GM19099 (cell line): Measurements from ENCODE around the gene PER3.

ENCODE experiments used
- POLR2A ChIP-seq: IDR thresholded peaks from 3 replicates; pipeline ENCODE4 v1.6.1; 2011; ENCODE audit warnings: low read depth; ENCODE audit not compliant: insufficient read length; ENCODE audit errors: extremely low read depth

Gene PER3

DNA sequence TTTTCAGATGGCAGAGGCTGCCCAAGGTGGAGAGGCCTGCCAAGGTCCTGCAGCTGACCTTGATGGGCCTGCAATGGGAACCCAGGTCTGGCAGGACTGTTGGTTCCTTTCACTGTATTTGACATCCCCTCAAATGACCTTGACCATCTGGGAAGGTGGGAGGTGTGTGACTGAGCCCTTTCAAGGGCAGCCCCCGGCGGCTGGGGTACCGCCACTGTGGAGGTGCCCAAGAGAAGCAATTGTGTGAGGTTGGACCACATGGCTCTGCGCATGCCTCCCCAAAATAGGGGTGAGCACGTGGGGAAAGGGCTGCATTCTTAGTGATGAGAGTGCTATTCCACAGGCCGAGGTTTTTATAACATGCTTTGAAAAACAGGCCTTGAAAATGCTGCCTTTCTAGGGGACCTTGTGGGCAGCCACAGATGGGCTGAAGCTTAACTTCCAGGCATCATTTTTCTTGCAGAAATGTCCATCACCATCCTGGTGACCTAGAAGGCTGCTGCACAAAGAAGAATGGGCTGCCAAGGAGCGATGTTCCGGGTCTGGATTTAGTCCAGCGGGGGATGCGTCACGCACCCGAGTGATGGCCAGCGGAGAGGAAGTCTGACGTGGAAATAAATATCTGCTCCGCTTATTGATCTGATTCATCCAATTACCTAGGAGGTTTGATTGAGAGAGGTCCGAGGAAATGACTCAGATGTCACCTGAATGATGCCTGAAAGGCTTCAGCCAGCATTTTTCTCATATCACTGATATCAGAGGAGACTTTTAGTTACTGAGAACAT, 85.2 kb downstream of the PER3 start:
- TF ChIP-seq POLR2A = no peak

DNA sequence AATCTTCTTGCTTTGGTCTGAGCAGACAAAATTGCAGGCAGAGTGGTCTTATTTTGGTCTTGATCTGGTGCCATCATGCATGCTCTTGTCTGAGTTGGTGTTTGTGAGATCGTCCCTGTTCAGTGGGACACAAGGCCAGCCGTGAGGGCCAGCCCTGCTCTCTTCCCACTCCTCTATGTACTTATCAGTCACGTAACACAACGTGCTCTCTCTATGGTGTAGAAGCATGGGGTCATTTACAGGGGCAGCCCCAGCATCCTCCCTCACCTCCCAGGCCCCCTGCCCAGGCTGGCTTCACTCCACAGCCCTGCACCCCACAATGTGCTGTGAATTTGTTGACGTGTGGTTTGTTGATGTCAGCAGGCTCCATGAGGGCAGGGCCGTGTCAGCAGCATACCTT, 87.0 kb downstream of the PER3 start:
- TF ChIP-seq POLR2A = no peak

DNA sequence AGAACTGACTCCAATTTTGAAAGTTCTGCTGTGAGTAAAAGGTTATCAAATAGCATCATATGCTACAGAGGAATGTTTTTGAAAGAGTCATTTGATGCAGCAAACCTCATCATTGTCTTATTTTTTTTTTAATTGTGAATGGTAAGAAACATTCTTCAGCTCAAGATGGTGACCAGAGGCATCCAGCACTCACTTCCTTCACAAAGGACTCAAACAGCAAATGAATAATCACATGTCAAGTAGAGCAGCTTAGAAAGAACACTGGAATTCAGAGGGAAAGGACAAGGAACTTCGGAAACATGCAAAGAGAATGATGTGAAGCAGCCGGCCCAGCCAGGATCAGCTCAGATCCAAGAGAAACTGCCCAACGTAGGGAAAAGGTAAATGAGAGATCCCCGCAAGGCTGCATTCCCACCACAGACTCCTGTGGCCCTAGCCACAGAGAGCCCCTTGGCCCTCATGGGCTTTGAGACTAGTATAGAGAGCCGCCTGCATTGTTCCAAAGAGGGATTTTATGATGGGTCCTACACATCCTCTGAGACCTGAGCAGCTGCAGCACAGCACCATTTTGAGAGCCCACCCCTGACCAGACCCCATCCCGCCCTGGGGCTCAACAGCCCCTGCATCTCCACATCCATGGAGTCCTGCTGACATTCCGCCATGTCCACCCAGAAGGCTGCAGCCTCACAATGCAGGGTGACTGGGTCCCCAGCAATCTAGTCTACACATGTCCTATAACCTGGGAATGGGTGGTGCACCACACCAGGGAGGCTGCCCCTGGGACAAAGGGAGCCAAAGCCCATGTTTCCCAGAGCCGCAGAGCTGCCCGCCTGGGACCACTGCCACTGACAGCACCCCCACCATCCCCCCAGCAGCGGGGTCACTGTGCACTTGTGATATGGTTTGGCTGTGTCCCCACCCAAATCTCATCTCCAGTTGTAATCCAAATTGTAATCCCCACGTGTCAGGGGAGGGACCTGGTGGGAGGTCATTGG, 90.0 kb downstream of the PER3 start:
- no peak for TF ChIP-seq POLR2A

DNA sequence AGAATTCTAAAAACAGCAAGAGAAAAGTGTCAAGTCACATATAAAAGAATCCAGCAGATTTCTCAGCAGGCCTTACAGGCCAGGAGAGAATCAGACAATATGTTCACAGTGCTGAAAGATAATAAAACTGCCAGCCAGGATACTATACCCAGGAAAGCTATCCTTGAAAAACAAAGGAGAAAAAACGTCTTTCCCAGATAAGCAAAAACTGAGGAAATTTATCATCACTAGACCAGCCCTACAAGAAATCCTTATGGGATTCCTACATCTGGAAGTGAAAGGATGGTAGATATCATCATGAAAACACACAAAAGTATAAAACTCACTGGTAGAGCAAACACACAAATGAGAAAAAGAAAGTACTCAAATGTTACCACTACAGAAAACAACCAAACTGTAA, 93.9 kb downstream of the PER3 start:
- no peak for TF ChIP-seq POLR2A

DNA sequence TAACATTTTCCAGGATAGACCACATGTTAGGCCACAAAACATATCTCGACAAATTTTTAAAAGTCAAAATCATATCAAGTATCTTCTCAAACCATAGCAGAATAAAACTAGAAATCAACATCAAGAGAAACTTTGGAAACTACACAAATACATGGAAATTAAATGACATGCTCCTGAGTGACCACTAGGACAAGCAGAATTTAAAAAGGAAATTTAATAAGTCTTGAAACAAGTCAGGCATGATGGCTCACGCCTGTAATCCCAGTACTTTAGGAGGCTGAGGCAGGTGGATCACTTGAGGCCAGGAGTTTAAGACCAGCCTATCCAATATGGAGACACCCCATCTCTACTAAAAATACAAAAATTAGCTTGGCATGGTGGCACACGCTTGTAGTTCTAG, 95.1 kb downstream of the PER3 start:
- no peak for TF ChIP-seq POLR2A

DNA sequence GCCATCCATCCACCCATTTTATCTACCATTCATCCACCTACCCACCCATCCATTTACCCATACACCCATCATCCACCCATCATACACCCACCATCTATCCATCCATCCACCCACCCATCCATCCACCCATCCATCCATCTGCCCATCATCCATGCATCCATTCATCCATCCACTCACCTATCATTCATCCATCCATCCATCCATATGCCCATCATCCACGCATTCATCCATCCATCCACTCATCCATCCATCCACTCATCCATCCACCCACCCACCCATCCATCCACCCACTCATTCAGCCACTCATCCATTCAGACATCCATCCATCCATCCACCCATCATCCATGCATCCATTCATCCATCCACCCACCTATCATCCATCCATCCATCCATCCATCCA, 100.7 kb downstream of the PER3 start:
- TF ChIP-seq POLR2A = no peak

DNA sequence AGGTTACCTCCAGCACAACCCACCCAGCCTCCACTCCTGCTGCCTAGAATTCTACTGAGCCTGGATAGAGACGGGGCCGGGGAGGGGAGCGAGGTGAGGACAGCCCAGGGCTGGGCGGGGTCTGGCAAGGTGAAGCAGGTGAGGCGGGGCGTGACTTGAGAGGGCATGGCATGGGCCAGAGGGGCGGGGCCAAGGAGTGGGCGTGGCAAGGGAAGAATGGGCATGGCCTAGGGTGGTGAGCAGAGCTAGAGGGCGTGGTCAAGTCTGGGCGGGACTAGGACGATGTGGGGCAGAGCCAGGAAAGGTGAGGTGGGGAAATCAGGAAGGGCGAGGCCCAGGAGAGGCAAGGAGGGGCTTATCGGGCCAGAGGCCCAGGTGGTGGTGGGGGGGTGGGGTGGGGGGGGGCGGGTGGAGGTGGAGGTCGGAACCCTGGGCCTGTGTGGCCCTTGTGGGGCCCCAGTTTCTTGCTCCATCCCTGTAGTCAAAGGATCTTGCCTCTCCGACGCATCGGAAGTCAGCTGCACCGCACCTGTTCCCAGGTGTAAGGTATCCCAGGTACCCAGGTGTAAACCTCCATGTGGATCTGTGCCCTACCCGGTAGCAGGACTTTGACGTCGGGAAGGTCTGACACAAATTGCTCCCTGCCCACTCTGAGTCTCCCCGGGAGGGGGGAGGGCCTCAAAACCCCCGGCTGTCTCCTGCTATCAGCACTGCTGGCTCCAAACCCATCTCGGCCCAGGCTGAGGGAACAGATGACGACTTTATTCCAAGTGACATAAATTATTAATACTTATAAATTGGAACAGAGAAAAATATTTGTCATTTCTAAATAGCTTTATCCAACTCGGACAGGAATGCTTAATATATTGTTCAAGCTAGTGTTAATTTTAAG, 101.7 kb downstream of the PER3 start:
- no peak for TF ChIP-seq POLR2A

DNA sequence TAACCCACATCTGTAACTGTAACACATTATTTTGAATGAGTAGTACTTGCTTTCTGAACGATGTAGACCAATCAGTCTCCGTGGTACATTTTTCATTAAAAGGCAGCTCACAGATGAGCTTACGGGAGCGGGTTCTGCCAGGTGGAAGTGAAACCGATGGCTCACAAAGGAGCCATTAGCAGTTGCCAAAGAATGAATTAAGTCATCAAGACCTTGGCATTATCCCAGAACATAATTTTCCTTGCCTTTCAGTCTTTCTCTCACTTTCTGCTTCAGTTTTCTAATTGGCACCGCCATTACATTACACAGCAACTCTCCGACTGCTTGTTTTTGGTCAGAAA, 102.3 kb downstream of the PER3 start:
- TF ChIP-seq POLR2A = no peak

DNA sequence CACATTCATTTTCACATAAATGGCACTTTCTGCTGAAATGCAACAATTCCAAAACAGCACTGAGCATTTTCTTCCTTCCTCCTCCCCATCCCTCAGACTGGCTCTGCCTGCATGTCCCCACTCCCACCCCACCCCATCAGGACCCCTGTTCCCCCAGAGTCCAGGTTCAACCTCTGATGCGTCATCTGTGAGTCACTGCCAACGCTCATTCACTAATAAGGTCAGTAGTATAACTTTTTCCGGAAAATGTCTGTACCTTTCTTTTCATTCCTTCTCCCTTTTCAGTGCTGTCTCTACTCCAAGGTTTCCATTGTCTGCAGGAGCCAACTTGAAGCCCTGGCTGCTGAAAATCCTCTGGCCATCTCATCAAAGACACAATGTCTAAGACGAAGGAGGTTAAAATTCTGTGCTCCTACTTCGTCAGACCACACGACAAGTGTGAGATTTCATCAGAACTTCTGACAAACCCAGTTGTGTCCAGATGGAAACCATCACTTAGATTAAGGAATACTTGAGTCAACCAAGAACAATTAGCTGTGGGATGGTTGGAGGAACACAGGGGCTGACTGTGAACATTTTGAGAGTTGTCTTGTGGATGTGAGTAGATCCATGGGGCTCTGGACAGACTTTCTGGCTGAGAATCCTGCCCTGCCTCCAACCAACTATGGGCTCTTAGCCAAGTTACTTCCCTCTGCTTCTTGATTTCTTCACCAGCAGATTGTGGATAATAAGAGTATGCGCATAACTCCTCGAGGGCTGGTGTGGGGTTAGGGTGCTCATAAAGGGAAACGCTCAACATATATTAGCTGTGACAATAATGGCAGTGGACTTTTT, 104.4 kb downstream of the PER3 start:
- TF ChIP-seq POLR2A = no peak

DNA sequence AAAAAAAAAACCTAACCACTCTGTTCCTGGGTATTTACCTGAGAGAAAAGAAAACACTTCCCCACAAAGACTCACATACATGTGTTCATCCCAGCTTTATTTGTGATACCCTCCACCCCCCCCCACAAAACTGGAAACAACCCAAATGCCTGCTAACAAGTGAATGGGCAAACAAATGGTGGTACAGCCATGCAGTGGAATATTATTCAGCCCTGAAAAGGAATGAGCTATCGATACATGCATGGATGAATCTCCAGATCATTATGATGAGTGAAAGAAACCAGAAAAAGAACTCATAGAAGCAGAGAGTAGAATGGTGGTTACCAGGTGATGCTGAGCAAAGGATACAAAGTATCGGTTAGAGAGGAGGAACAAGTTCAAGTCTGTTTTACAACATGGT, 106.8 kb downstream of the PER3 start:
- no peak for TF ChIP-seq POLR2A

DNA sequence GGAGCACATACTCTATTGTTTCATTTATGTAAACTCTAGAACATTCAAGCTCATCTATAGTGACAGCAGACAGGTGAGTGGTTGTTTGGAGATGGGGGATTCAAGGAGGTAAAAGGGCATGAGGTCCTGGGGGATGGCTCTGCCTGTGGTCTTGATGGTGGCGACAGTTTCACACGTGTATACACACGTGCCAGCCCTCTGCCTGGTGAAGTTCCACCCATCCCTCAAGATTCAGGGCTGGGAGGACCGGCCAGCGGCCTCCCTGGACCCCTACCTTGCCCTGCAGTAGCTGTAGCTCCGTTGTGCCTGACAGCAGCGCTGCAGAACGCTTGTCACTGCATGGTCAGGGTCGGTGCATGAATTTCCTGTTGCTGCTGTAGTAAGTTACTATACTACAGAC, 107.7 kb downstream of the PER3 start:
- TF ChIP-seq POLR2A = no peak

DNA sequence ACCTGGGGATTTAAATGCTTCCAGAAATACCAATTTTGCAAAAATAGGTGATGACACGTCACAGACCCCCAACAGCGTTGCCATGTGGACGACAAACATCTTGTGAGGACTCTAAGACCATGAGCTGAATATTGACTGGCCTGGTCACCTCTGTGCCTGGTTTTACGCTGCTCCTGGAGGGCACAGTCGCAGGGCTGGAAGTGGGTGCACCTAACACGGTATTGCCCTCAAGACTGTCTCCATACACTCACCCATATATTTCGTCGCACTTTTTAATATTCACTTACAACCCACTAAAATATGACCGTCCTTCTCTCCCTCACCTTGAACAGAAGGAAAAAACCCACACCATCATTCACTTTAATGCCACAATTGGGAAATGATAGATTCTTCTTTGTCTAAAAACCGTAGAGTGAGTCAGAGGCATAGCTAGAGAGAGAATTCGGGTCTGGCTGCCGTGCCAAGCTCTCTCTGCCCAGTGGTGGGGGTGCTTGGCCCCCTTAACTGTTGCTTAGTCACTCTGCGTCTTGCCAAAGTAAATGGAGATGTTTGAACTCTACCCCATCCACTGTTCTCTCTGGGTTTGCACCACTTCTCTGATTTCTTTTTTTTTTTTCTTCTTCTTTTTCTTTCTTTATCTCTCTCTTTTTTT, 109.6 kb downstream of the PER3 start:
- TF ChIP-seq POLR2A = no peak
